Coronary artery (tissue), 2 donors: ENCODE results near the gene SLC9C2.
"Not testable (repeated sequence)": the region's sequence is repeated elsewhere in the genome, so short reads cannot be mapped to it uniquely, and the experiment has no call there.

Source experiments
- DNase-seq: peaks from one replicate; pipeline ENCODE4 v3.0.0-alpha.2; 2017; ENCODE audit warnings: low spot score
- H3K27ac ChIP-seq, 2 donors: fragments of 200-600 bp; sonication (generic); one replicate each; pipeline ENCODE4 v1.5.1; 2016 to 2019
- H3K4me3 ChIP-seq: fragments of 200-600 bp; sonication (generic); 2 replicates; pipeline ENCODE4 v1.5.1; 2016; ENCODE audit warnings: mild to moderate bottlenecking, moderate library complexity
- TF ChIP-seq, protein P1 (sequence below): fragments of 200-600 bp; sonication (generic); IDR thresholded peaks from one replicate; pipeline ENCODE4 v1.5.1; 2019; ENCODE audit warnings: antibody characterized with exemption

The SLC9C2 gene

DNA sequence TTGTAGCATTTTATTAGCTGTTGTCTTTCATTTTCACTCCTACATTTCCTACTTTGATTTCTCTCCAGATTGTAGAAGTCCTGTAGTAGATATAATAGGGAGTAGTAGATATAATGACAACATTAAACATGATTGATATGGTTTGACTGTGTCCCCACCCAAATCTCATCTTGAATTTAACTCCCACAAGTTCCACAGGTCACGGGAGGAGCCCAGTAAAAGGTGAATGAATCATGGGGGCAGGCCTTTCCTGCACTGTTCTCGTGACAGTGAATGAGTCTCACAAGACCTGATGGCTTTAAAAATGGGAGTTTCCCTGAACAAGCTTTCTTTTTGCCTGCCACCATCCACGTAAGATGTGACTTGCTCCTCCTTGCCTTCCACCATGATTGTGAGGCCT is 133.2 kb downstream of the SLC9C2 start:
- no peak overlapping the region for H3K4me3 ChIP-seq
- DNase-seq: no peak
- no peak overlapping the region for H3K27ac ChIP-seq
- TF ChIP-seq, protein P1, sequence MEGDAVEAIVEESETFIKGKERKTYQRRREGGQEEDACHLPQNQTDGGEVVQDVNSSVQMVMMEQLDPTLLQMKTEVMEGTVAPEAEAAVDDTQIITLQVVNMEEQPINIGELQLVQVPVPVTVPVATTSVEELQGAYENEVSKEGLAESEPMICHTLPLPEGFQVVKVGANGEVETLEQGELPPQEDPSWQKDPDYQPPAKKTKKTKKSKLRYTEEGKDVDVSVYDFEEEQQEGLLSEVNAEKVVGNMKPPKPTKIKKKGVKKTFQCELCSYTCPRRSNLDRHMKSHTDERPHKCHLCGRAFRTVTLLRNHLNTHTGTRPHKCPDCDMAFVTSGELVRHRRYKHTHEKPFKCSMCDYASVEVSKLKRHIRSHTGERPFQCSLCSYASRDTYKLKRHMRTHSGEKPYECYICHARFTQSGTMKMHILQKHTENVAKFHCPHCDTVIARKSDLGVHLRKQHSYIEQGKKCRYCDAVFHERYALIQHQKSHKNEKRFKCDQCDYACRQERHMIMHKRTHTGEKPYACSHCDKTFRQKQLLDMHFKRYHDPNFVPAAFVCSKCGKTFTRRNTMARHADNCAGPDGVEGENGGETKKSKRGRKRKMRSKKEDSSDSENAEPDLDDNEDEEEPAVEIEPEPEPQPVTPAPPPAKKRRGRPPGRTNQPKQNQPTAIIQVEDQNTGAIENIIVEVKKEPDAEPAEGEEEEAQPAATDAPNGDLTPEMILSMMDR: no peak

DNA sequence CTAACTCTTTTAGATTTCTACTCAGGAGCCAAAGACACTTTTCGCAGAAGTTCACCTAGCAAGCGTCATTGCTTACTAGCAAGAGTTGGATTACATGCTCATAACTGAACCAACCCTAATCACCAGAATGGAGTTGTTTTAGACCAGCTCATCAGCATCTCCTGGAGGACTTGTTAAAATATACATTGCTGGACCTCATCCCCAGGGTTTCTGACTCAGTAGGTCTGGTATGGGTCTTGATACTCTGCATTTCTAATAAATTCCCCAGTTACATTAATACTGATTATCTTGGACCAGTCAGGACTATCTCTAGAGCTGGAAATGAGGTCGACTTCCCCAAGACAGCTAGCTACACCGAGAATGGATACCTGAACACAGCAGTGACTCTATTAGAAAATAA is 135.4 kb downstream of the SLC9C2 start:
- TF ChIP-seq, protein P1: no peak

DNA sequence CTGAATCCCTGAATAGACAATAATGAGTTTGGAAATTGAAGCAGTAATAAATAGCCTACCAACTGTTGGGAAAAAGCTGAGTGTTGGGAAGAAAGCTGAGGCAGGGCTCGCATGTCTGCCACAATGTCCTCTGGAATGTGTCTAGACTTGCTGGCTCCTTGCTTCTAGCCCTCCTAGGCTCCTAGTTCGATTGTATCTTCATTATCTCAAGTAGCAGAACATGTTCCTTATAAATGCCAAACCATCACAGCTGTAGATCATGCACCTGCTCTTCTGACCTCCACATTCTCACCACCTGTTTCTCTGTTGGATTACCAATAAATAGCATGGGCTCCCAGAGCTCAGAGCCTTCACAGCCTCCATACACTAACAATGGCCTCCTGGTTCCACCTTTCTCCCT is 138.7 kb downstream of the SLC9C2 start:
- H3K4me3 ChIP-seq, DNase-seq, H3K27ac ChIP-seq: not testable (repeated sequence)

More for the DNA sequence above, 135.4 kb downstream of the SLC9C2 start:
- H3K4me3 ChIP-seq: no peak overlapping the region
- no peak for DNase-seq
- H3K27ac ChIP-seq: no peak overlapping the region

DNA sequence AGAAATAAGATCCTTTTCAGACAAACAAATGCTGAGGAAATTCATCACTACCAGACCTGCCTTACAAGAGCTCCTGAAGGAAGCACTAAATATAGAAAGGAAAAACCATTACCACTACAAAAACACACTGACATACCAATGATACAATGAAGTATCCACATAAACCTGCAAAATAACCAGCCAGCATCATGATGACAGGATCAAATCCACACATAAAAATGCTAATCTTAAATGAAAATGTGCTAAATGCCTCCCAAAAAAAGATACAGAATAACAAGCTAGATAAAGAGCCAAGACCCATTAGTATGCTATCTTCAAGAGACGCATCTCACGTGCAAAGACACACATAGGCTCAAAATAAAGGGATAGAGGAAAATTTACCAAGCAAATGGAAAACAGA is 140.2 kb downstream of the SLC9C2 start:
- H3K4me3 ChIP-seq, DNase-seq, H3K27ac ChIP-seq: not testable (repeated sequence)

DNA sequence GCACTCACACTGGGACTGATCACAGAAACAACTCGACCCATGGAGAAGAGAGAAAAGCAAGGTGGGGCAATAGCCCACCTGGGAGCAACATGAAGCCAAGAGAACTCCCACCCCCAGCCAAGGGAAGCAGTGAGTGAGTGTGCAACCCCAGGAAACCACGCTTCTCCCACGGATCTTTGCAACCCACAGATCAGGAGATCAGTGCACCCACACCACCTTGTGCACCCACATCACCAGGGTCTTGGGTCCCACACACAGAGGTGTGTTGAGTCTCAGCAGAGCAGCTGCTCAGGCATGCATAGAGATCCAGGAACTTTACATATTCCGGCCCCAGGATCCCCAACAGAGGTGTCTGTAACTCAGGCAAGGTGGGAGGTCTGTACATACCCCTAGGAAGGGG is 143.0 kb downstream of the SLC9C2 start:
- Histone ChIP-seq H3K4me3 (no peak overlapping the region), H3K27ac (no peak overlapping the region)
- TF ChIP-seq, protein P1: no peak
- DNase-seq: no peak

DNA sequence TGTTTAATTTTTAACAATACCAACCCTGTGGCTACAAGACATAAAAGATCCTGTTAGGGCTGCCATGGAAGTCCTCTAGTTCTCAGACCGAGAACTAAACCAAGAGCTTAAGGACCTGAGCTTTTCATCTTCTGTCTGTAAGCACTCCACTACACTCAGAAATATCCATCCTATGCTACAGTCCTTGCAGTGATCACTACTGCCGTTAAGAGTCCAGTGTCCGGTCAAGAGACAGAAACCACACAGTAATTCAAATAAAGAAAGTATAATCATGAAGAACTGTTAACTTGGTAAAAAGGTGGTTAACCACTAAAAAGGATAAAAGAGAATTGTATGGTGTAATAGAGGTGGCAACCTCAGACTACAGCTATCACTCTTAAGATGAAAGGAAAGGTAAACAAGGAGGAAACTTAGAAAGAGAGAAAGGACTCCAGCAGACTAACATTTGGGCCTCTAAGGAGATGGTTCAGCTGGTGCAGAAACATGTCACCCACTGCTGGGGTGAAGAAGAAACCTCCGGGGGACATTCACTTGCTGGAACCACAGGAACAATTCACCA is 147.8 kb downstream of the SLC9C2 start:
- Histone ChIP-seq H3K4me3 (no peak overlapping the region), H3K27ac (no peak overlapping the region)
- TF ChIP-seq, protein P1: no peak
- DNase-seq: no peak

DNA sequence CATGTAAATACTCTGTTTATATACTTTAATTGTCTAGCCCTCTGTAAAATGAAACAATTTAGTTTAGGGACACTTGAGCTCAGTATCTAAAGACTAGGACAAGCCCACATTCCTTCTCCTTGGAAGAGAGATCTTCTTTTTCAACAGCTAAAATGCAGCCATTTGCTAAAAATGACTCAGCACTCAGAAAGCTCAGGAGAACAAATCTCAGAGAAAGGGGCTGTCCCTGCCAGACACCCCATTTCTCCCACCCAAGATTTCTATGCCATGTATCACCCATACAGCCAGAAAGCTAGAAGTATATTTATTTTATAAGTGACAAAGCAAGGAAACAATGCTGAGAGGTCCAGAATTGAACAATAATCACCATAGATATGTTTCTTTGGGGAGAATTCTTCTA is 148.9 kb downstream of the SLC9C2 start:
- TF ChIP-seq, protein P1: no peak
- H3K4me3 ChIP-seq: no peak overlapping the region
- DNase-seq: no peak
- H3K27ac ChIP-seq: no peak overlapping the region

DNA sequence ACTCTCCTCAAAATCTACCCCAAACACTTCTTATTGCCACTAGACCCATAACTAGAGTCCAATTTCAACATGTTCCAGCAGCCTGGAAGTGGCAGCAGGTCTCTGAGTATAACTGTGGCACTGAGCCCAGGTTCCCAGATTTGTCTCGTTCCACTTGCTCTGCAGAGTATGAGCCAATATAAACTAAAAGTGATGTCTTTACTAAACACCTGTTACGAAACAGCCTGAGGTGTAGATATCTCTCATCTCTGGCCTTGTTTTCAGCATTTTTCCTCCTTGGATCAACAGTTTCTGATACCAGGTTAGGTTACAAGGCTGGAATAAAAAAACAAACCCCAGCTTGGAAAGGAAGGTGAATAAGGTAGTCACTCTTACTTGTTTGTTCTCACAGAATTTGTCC is 150.9 kb downstream of the SLC9C2 start:
- H3K27ac ChIP-seq: peak overlapping the region in 1 of 2 donors; percentile 21
- TF ChIP-seq, protein P1: no peak
- DNase-seq: no peak
- no peak overlapping the region for H3K4me3 ChIP-seq
